ENCODE results near the gene ZBTB16. TPM values are rescaled to one million over a fixed set of nuclear protein-coding genes. Genes with fewer than 3 reads are reported as not detected.

Gene ZBTB16
- polyA plus RNA-seq, 3 donors: 4.1 to 12.3 (median 8.3) TPM

DNA sequence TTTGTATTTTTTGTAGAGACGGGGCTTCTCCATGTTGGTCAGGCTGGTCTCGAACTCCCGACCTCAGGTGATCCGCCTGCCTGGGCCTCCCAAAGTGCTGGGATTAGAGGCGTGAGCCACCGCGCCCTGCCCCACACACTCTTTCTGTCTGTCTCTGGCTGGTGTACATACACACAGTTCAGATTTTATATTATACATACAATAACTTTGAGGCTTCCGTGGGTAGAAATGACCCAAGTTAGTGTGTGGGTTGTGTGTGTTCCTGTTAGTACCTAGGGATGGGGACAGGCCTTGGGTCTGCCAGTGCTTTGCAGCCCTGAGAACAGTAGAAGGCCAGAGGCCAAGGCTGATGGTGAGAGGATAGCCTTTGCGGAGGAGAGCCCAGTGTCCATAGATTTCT lies 2.8 kb downstream of the ZBTB16 start:
- Mint-ChIP-seq H3K4me1 (peaks cover 22% of the 10 kb centered on the region), H3K27me3 (ENCODE audit: low read depth in 3 of 3) (peaks cover 25 to 47% (median 37%) of the 10 kb centered on the region in 3 donors), H3K27ac (no peak overlapping the region), H3K9me3 (peaks cover 0 to 14% (median 0%) of the 10 kb centered on the region in 7 donors), H3K4me3 (peak overlapping the region in 1 of 2 donors; percentile 95), H3K36me3 (peaks cover 13 to 30% of the 10 kb centered on the region in 2 donors)
- no peak for DNase-seq
- TF ChIP-seq, protein P1, sequence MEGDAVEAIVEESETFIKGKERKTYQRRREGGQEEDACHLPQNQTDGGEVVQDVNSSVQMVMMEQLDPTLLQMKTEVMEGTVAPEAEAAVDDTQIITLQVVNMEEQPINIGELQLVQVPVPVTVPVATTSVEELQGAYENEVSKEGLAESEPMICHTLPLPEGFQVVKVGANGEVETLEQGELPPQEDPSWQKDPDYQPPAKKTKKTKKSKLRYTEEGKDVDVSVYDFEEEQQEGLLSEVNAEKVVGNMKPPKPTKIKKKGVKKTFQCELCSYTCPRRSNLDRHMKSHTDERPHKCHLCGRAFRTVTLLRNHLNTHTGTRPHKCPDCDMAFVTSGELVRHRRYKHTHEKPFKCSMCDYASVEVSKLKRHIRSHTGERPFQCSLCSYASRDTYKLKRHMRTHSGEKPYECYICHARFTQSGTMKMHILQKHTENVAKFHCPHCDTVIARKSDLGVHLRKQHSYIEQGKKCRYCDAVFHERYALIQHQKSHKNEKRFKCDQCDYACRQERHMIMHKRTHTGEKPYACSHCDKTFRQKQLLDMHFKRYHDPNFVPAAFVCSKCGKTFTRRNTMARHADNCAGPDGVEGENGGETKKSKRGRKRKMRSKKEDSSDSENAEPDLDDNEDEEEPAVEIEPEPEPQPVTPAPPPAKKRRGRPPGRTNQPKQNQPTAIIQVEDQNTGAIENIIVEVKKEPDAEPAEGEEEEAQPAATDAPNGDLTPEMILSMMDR (IDR thresholded peaks at IDR 0.05): no peak
- peaks cover 18 to 19% of the 10 kb centered on the region in 2 donors for H3K4me1 ChIP-seq (ENCODE audit: control insufficient read depth in 1 of 2, insufficient read depth in 2 of 2, low read length in 2 of 2)
- H3K9me3 ChIP-seq (replicated peaks in 1 of 2; ENCODE audit: control insufficient read depth in 1 of 2, insufficient read depth in 1 of 2, low read length in 2 of 2): no peaks in the 10 kb centered on the region
- WGBS (ENCODE audit: insufficient coverage): 100% methylated on average over 5 of the region's 9 CpGs
- peaks cover 5% of the 10 kb centered on the region for H3K79me2 ChIP-seq (ENCODE audit: insufficient read depth, low read length)
- no peak overlapping the region for H2AFZ ChIP-seq (ENCODE audit: insufficient read depth, low read depth, low read length, poor library complexity, severe bottlenecking)
- H3K4me2 ChIP-seq (replicated peaks; ENCODE audit: extremely low read depth, low read length, poor library complexity, severe bottlenecking): no peak overlapping the region
- no peak overlapping the region for H3K4me3 ChIP-seq (replicated peaks in 1 of 3; ENCODE audit: low read depth in 2 of 3, low read length in 3 of 3)
- H3K9ac ChIP-seq (ENCODE audit: insufficient read depth, low read length, poor library complexity, severe bottlenecking): no peak overlapping the region
- peaks cover 4 to 8% of the 10 kb centered on the region in 2 donors for H3K36me3 ChIP-seq (replicated peaks in 1 of 2; ENCODE audit: control insufficient read depth in 1 of 2, insufficient read depth in 2 of 2, low read length in 2 of 2)
- no peak overlapping the region for H3K27ac ChIP-seq (ENCODE audit: low read depth in 1 of 2, low read length in 2 of 2)
- intact Hi-C loops (cut with micrococcal nuclease): no loop called here
- peaks cover 55% of the 10 kb centered on the region for H4K20me1 ChIP-seq (ENCODE audit: insufficient read depth, low read length)
- peaks cover 8 to 29% of the 10 kb centered on the region in 2 donors for H3K27me3 ChIP-seq (ENCODE audit: control insufficient read depth in 2 of 2, insufficient read depth in 2 of 2, low read length in 2 of 2)

DNA sequence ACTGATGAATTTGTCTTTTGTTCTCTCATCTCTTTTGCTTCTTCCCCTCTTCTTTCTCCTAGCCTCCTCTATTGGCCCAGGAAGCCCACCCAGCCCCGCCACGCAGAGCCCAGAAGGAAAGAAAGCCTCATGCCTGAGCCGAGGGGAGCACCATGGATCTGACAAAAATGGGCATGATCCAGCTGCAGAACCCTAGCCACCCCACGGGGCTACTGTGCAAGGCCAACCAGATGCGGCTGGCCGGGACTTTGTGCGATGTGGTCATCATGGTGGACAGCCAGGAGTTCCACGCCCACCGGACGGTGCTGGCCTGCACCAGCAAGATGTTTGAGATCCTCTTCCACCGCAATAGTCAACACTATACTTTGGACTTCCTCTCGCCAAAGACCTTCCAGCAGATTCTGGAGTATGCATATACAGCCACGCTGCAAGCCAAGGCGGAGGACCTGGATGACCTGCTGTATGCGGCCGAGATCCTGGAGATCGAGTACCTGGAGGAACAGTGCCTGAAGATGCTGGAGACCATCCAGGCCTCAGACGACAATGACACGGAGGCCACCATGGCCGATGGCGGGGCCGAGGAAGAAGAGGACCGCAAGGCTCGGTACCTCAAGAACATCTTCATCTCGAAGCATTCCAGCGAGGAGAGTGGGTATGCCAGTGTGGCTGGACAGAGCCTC lies 3.8 kb downstream of the ZBTB16 start:
- no peak overlapping the region for H3K4me3 Mint-ChIP-seq
- peaks cover 22% of the 10 kb centered on the region for H3K4me1 Mint-ChIP-seq
- H3K9me3 ChIP-seq (replicated peaks in 1 of 2; ENCODE audit: control insufficient read depth in 1 of 2, insufficient read depth in 1 of 2, low read length in 2 of 2): no peaks in the 10 kb centered on the region
- peak overlapping the region in 1 of 7 donors; percentile 40 for H3K27ac Mint-ChIP-seq
- intact Hi-C loops (cut with micrococcal nuclease): no loop called here
- H3K4me1 ChIP-seq (ENCODE audit: control insufficient read depth in 1 of 2, insufficient read depth in 2 of 2, low read length in 2 of 2): peaks cover 16 to 18% of the 10 kb centered on the region in 2 donors
- WGBS (ENCODE audit: insufficient coverage): over 99% methylated on average over 22 of the region's 26 CpGs
- peaks cover 13 to 31% of the 10 kb centered on the region in 2 donors for H3K36me3 Mint-ChIP-seq
- peaks cover 0 to 9% (median 1%) of the 10 kb centered on the region in 7 donors for H3K9me3 Mint-ChIP-seq
- no peak overlapping the region for H3K9ac ChIP-seq (ENCODE audit: insufficient read depth, low read length, poor library complexity, severe bottlenecking)
- no peak for DNase-seq
- no peak overlapping the region for H3K4me2 ChIP-seq (replicated peaks; ENCODE audit: extremely low read depth, low read length, poor library complexity, severe bottlenecking)
- H4K20me1 ChIP-seq (ENCODE audit: insufficient read depth, low read length): peaks cover 59% of the 10 kb centered on the region
- H3K27me3 ChIP-seq (ENCODE audit: control insufficient read depth in 2 of 2, insufficient read depth in 2 of 2, low read length in 2 of 2): peaks cover 1 to 19% of the 10 kb centered on the region in 2 donors
- TF ChIP-seq, protein P1 (IDR thresholded peaks at IDR 0.05): no peak
- H3K4me3 ChIP-seq (replicated peaks in 1 of 3; ENCODE audit: low read depth in 2 of 3, low read length in 3 of 3): no peak overlapping the region
- H3K79me2 ChIP-seq (ENCODE audit: insufficient read depth, low read length): peaks cover 5% of the 10 kb centered on the region
- peaks cover 15 to 37% (median 27%) of the 10 kb centered on the region in 3 donors for H3K27me3 Mint-ChIP-seq (ENCODE audit: low read depth in 3 of 3)
- H2AFZ ChIP-seq (ENCODE audit: insufficient read depth, low read depth, low read length, poor library complexity, severe bottlenecking): no peak overlapping the region
- no peak overlapping the region for H3K27ac ChIP-seq (ENCODE audit: low read depth in 1 of 2, low read length in 2 of 2)
- peaks cover 4 to 8% of the 10 kb centered on the region in 2 donors for H3K36me3 ChIP-seq (replicated peaks in 1 of 2; ENCODE audit: control insufficient read depth in 1 of 2, insufficient read depth in 2 of 2, low read length in 2 of 2)
